HEK293T (cell line): ENCODE measurements around the gene TAF3.

Experiments
- CTCF ChIA-PET: fragments of 350-600 bp; formaldehyde crosslinking; extraction: SDS; loops from one replicate; lab custom pipeline; 2021; ENCODE audit warnings: antibody characterized with exemption, inconsistent platforms; lab: Yijun Ruan, JAX
- POLR2A ChIA-PET: fragments of 350-600 bp; formaldehyde crosslinking; extraction: SDS; loops from one replicate; lab custom pipeline; 2020; ENCODE audit warnings: antibody characterized with exemption, inconsistent platforms; lab: Yijun Ruan, JAX
- DNase-seq: peaks from one replicate; pipeline ENCODE4 v3.0.0; 2012; ENCODE audit warnings: mixed read lengths; ENCODE audit errors: extremely low spot score
- ARNT ChIP-seq: fragments of 450-650 bp; IDR thresholded peaks from 2 replicates; pipeline ENCODE4 v1.6.1; 2017; ENCODE audit warnings: mild to moderate bottlenecking
- BHLHE40 ChIP-seq: fragments of 450-650 bp; IDR thresholded peaks from 2 replicates; pipeline ENCODE4 v1.6.1; 2016; ENCODE audit warnings: mild to moderate bottlenecking, moderate library complexity, borderline replicate concordance
- CTBP1 ChIP-seq: fragments of 450-650 bp; IDR thresholded peaks from 2 replicates; pipeline ENCODE4 v1.6.1; 2016; ENCODE audit warnings: borderline replicate concordance
- ELF4 ChIP-seq: fragments of 450-650 bp; IDR thresholded peaks from 2 replicates; pipeline ENCODE4 v1.6.1; 2017; ENCODE audit warnings: antibody characterized with exemption
- FOXA1 ChIP-seq: fragments of 450-650 bp; IDR thresholded peaks from 2 replicates; pipeline ENCODE4 v1.6.1; 2016; ENCODE audit warnings: mild to moderate bottlenecking
- FOXK2 ChIP-seq: fragments of 450-650 bp; IDR thresholded peaks from 2 replicates; pipeline ENCODE4 v1.6.1; 2016; ENCODE audit warnings: mild to moderate bottlenecking
- FOXM1 ChIP-seq: fragments of 450-650 bp; IDR thresholded peaks from 2 replicates; pipeline ENCODE4 v1.6.1; 2017; ENCODE audit warnings: mild to moderate bottlenecking, borderline replicate concordance
- HDGF ChIP-seq: fragments of 450-650 bp; IDR thresholded peaks from 2 replicates; pipeline ENCODE4 v1.6.1; 2017; ENCODE audit warnings: antibody characterized with exemption, borderline replicate concordance
- L3MBTL2 ChIP-seq: fragments of 450-650 bp; conservative IDR thresholded peaks from 2 replicates; pipeline ENCODE4 v1.6.1; 2016; ENCODE audit warnings: mild to moderate bottlenecking
- LEF1 ChIP-seq: fragments of 450-650 bp; IDR thresholded peaks from 2 replicates; pipeline ENCODE4 v1.6.1; 2017; ENCODE audit warnings: mild to moderate bottlenecking, borderline replicate concordance
- NFRKB ChIP-seq: fragments of 450-650 bp; IDR thresholded peaks from 2 replicates; pipeline ENCODE4 v1.6.1; 2016; ENCODE audit warnings: mild to moderate bottlenecking, moderate library complexity
- PKNOX1 ChIP-seq: fragments of 450-650 bp; IDR thresholded peaks from 2 replicates; pipeline ENCODE4 v1.6.1; 2016
- SP1 ChIP-seq: fragments of 450-650 bp; IDR thresholded peaks from 2 replicates; pipeline ENCODE4 v1.6.1; 2017
- SUZ12 ChIP-seq: fragments of 450-650 bp; IDR thresholded peaks from 2 replicates; pipeline ENCODE4 v1.6.1; 2016; ENCODE audit warnings: mild to moderate bottlenecking
- TARDBP ChIP-seq: fragments of 450-650 bp; IDR thresholded peaks from 2 replicates; pipeline ENCODE4 v1.6.1; 2016
- ZNF384 ChIP-seq: fragments of 450-650 bp; IDR thresholded peaks from 2 replicates; pipeline ENCODE4 v1.6.1; 2016

TAF3 gene

DNA sequence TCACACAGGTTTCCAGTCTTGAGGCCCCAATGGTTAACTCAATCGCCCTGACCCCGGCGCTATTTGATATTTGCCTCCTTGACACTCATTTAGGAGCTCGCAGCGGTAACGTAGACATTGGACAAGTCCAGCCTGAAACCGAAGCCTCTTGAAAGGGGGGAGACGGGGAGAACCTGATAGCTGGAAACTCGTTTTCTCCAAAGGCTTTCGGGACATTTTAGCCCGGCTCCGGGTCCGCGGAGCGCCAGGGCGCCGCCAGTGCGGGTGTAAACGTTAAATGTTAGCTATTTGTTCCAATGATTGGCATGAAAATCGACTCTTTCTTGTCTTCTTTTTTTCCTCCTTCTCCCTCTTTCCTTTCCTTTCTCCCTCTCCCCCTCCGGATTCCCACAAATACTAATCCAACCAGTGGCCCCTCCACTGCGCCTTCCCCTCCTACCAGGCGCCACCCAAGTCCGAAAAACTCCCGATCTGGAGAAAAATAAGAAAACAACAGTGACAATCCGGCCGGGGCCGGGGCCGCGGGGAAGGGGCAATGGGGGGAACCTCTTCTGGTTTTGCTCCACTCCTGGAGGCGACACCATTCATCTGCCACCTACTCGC lies 219.0 kb downstream of the TAF3 start:
- TF ChIP-seq BHLHE40 (no peak), FOXK2 (no peak), PKNOX1 (no peak), L3MBTL2 (no peak), SUZ12 (no peak), HDGF (no peak), SP1 (no peak), TARDBP (no peak), FOXA1 (no peak), ZNF384 (no peak), NFRKB (no peak), ELF4 (no peak), LEF1 (no peak), CTBP1 (no peak), FOXM1 (no peak)
- no peak for DNase-seq
- CTCF ChIA-PET, result no interaction called here
- POLR2A ChIA-PET, result no interaction called here

- CTCF ChIA-PET, result no interaction called here
- no peak for TF ChIP-seq PKNOX1
- no peak for TF ChIP-seq NFRKB
- no peak for TF ChIP-seq HDGF
- TF ChIP-seq TARDBP, result no peak
- no peak for TF ChIP-seq BHLHE40
- TF ChIP-seq ELF4, result no peak
- no peak for TF ChIP-seq ARNT
- no peak for TF ChIP-seq SUZ12
- TF ChIP-seq L3MBTL2, result no peak
- no peak for DNase-seq
- POLR2A ChIA-PET, result no interaction called here
Observed at GRCh38 chr10:8037941-8038894, 219.9 kb downstream of the TAF3 start.

- no peak for DNase-seq
- POLR2A ChIA-PET, result no interaction called here
- CTCF ChIA-PET, result no interaction called here
- TF ChIP-seq SUZ12 (no peak), NFRKB (no peak), ARNT (no peak), CTBP1 (no peak), L3MBTL2 (no peak), SP1 (no peak), TARDBP (no peak), FOXK2 (no peak)
Observed at GRCh38 chr10:8039321-8039881, 221.1 kb downstream of the TAF3 start.

DNA sequence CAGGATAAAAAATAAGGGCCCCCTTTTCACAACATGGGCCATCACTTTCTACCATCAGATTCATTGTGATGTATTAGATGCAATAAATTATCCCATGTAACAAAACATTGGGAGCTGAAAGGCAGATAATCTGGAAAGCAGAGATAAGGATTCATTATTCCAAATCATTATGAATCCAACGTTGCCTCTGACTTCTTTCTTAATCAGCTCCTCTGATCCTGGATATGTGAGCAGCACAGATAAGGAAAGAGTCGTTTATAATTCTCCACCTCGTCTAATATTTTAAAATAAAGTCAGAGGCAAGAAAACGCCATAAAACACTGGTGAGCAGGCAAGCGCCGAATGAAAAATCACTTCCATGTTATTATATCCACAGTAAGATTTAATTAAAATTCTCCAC lies 222.3 kb downstream of the TAF3 start:
- ChIA-PET POLR2A (no interaction called here), CTCF (no interaction called here)
- DNase-seq, result no peak
- no peak for TF ChIP-seq BHLHE40
- TF ChIP-seq SP1, result no peak
- no peak for TF ChIP-seq PKNOX1
- no peak for TF ChIP-seq LEF1
- TF ChIP-seq L3MBTL2, result no peak
- no peak for TF ChIP-seq ARNT
- no peak for TF ChIP-seq HDGF
- TF ChIP-seq SUZ12, result no peak
- no peak for TF ChIP-seq ELF4
- TF ChIP-seq NFRKB, result no peak
- no peak for TF ChIP-seq CTBP1
- TF ChIP-seq FOXA1, result no peak

GRCh38 chr10:8041284-8041991 lies 223.1 kb downstream of the TAF3 start:
- no peak for DNase-seq
- ChIA-PET CTCF (no interaction called here), POLR2A (no interaction called here)
- no peak for TF ChIP-seq FOXK2
- TF ChIP-seq FOXM1, result no peak
- no peak for TF ChIP-seq HDGF
- no peak for TF ChIP-seq LEF1
- TF ChIP-seq NFRKB, result no peak
- TF ChIP-seq TARDBP, result no peak
